Tibial nerve (tissue), 4 donors: Measurements from ENCODE around the gene CRB2. TPM values are rescaled to one million over a fixed set of nuclear protein-coding genes. Genes with fewer than 3 reads are reported as not detected.

Experiments used
- DNase-seq, 2 donors: peaks; one replicate each; pipeline ENCODE4 v3.0.0-alpha.2; 2019; ENCODE audit warnings: low spot score in 2 of 2
- H3K27ac ChIP-seq, 4 donors: fragments of 200-600 bp; sonication (generic) in 3 of 4; one replicate each; pipeline ENCODE4 v1.5.1; 2017 to 2019; ENCODE audit warnings: mild to moderate bottlenecking in 1 of 4
- H3K27me3 ChIP-seq, 2 donors: fragments of 200-600 bp; sonication (generic) in 1 of 2; one replicate each; pipeline versions ENCODE4 v1.5.1 to v1.6.0; 2017 to 2019
- H3K36me3 ChIP-seq, 3 donors: fragments of 200-600 bp; sonication (generic); one replicate each; pipeline ENCODE4 v1.5.1; 2018 to 2019
- H3K4me1 ChIP-seq, 4 donors: fragments of 200-600 bp; sonication (generic) in 3 of 4; one replicate each; pipeline ENCODE4 v1.5.1; 2017 to 2019
- H3K4me3 ChIP-seq, 4 donors: fragments of 200-600 bp; sonication (generic) in 3 of 4; one replicate each; pipeline ENCODE4 v1.5.1; 2017 to 2019; ENCODE audit warnings: mild to moderate bottlenecking in 1 of 4, moderate library complexity in 1 of 4
- H3K9me3 ChIP-seq, 4 donors: fragments of 200-600 bp; sonication (generic) in 3 of 4; one replicate each; pipeline ENCODE4 v1.5.1; 2017 to 2019
- EP300 ChIP-seq, 2 donors: sonication (generic); formaldehyde crosslinking; IDR thresholded peaks; one replicate each; pipeline ENCODE4 v1.6.1; 2017; ENCODE audit warnings: antibody characterized with exemption in 2 of 2, mild to moderate bottlenecking in 1 of 2
- POLR2A ChIP-seq, 2 donors: fragments of 450-650 bp; IDR thresholded peaks; one replicate each; pipeline ENCODE4 v1.6.1; 2017; ENCODE audit warnings: antibody characterized with exemption in 2 of 2, mild to moderate bottlenecking in 2 of 2, moderate library complexity in 2 of 2
- WGBS, 2 donors: methylation state at CpG; one replicate each; pipeline ENCODE4 v1.1.5; 2018; 5-methylcytosine and 5-hydroxymethylcytosine counted together
- total RNA-seq, 4 donors: library from RNA; depleted of rRNA; stranded (reverse); fragments of >200 nt; gene quantifications; one replicate each; pipeline ENCODE4 v1.1.0, GENCODE V29; 2016
- TF ChIP-seq, protein P1 (sequence below), 5 experiments: fragments of 200-600 bp in 3 of 5; fragments of 450-650 bp in 2 of 5; sonication (generic) in 3 of 5; IDR thresholded peaks; one replicate each; pipeline ENCODE4 v1.5.1; 2016 to 2019; ENCODE audit warnings: antibody characterized with exemption in 5 of 5, mild to moderate bottlenecking in 3 of 5, moderate library complexity in 2 of 5

The CRB2 gene
- total RNA-seq, 4 donors from 2014 or later: under 0.01 to 0.44 TPM; not detected in 2

DNA sequence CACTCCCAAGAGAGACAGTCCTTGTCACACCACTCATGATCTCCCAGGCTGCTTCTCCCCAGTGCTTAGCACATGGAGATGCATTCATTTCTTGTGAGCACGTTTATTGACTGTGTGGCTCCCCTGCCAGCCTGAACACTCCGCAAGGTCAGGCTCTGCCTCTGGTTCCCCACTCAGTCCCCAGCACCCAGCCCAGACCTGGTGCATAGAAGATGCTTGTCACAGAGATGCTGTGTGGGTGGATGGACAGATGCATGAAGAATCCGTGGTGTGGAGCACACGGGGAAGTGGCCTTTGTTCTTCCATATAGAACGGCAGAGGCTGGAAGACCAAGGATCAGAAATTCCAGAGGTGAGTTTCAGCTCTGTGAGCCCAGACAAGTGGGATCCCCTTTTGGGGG, 13.8 kb upstream of the CRB2 start:
- Histone ChIP-seq H3K9me3 (no peaks in the 10 kb centered on the region), H3K4me3 (no peak overlapping the region), H3K27me3 (no peaks in the 10 kb centered on the region), H3K4me1 (peaks cover 0 to 13% (median 4%) of the 10 kb centered on the region in 4 donors), H3K36me3 (no peaks in the 10 kb centered on the region), H3K27ac (no peak overlapping the region)
- TF ChIP-seq EP300 (IDR thresholded peaks at IDR 0.05): no peak
- TF ChIP-seq, protein P1, sequence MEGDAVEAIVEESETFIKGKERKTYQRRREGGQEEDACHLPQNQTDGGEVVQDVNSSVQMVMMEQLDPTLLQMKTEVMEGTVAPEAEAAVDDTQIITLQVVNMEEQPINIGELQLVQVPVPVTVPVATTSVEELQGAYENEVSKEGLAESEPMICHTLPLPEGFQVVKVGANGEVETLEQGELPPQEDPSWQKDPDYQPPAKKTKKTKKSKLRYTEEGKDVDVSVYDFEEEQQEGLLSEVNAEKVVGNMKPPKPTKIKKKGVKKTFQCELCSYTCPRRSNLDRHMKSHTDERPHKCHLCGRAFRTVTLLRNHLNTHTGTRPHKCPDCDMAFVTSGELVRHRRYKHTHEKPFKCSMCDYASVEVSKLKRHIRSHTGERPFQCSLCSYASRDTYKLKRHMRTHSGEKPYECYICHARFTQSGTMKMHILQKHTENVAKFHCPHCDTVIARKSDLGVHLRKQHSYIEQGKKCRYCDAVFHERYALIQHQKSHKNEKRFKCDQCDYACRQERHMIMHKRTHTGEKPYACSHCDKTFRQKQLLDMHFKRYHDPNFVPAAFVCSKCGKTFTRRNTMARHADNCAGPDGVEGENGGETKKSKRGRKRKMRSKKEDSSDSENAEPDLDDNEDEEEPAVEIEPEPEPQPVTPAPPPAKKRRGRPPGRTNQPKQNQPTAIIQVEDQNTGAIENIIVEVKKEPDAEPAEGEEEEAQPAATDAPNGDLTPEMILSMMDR (IDR thresholded peaks at IDR 0.05): no peak
- no peak for TF ChIP-seq POLR2A (IDR thresholded peaks at IDR 0.05)
- DNase-seq: no peak
- 76 to 83% methylated on average over 5 of the region's 5 CpGs for whole genome bisulfite sequencing, 2 donors

GRCh38 chr9:123343443-123344191, 12.4 kb upstream of the CRB2 start:
- Histone ChIP-seq H3K27ac (peak overlapping the region in 1 of 4 donors; percentile 53), H3K36me3 (no peaks in the 10 kb centered on the region), H3K27me3 (peaks cover 0 to 3% of the 10 kb centered on the region in 2 donors), H3K4me1 (peaks cover 0 to 13% (median 4%) of the 10 kb centered on the region in 4 donors), H3K9me3 (no peaks in the 10 kb centered on the region), H3K4me3 (no peak overlapping the region)
- TF ChIP-seq, protein P1 (IDR thresholded peaks at IDR 0.05): no peak
- TF ChIP-seq EP300 (IDR thresholded peaks at IDR 0.05) (no peak), POLR2A (IDR thresholded peaks at IDR 0.05) (no peak)
- WGBS, 2 donors: 47% methylated on average over 8 to 13 of the region's 13 CpGs
- DNase-seq: no peak

- peaks cover 0 to 13% (median 4%) of the 10 kb centered on the region in 4 donors for H3K4me1 ChIP-seq
- 93 to 96% methylated on average over 9 of the region's 9 CpGs for WGBS, 2 donors
- DNase-seq: no peak
These were observed 11.6 kb upstream of the CRB2 start for GRCh38 chr9:123344192-123344949.

DNA sequence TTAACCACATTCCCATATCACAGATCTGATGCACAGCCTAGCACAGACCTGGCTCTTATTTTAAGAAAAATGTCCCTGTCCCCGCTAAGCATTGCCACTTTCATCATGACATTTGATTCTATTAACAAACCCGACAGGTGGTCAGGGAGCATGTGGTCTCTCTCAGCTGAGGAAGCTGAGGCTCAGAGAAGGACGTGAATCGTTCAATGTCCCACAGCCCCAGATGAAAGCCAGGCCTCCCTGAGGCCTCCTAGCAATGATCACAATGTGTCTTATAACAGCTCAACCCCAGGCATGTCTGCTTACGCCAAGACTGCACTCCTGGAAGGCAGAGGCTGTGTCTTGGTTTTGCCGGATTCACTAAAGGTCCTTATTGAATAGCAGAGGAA, 10.4 kb upstream of the CRB2 start:
- Histone ChIP-seq H3K4me3 (no peak overlapping the region), H3K9me3 (no peaks in the 10 kb centered on the region), H3K27me3 (peaks cover 0 to 14% of the 10 kb centered on the region in 2 donors), H3K36me3 (no peaks in the 10 kb centered on the region), H3K27ac (no peak overlapping the region), H3K4me1 (peaks cover 0 to 6% (median 3%) of the 10 kb centered on the region in 4 donors)
- 60 to 65% methylated on average over 6 of the region's 6 CpGs for WGBS, 2 donors
- TF ChIP-seq POLR2A (IDR thresholded peaks at IDR 0.05) (no peak), EP300 (IDR thresholded peaks at IDR 0.05) (no peak)
- TF ChIP-seq, protein P1 (IDR thresholded peaks at IDR 0.05): no peak
- DNase-seq: no peak

More at GRCh38 chr9:123344192-123344949, 11.6 kb upstream of the CRB2 start:
- Histone ChIP-seq H3K4me3 (no peak overlapping the region), H3K36me3 (no peaks in the 10 kb centered on the region), H3K27me3 (peaks cover 0 to 10% of the 10 kb centered on the region in 2 donors), H3K27ac (peak overlapping the region in 1 of 4 donors; percentile 53), H3K9me3 (no peaks in the 10 kb centered on the region)
- TF ChIP-seq, protein P1 (IDR thresholded peaks at IDR 0.05): no peak
- TF ChIP-seq EP300 (IDR thresholded peaks at IDR 0.05): no peak
- no peak for TF ChIP-seq POLR2A (IDR thresholded peaks at IDR 0.05)

GRCh38 chr9:123346026-123346425, 10.0 kb upstream of the CRB2 start:
- DNase-seq: no peak
- 82 to 89% methylated on average over 4 to 9 of the region's 9 CpGs for WGBS, 2 donors

More at GRCh38 chr9:123346026-123346425, 10.0 kb upstream of the CRB2 start:
- Histone ChIP-seq H3K27ac (no peak overlapping the region), H3K4me1 (peaks cover 0 to 5% (median under 1%) of the 10 kb centered on the region in 4 donors), H3K4me3 (no peak overlapping the region), H3K9me3 (no peaks in the 10 kb centered on the region), H3K36me3 (no peaks in the 10 kb centered on the region), H3K27me3 (peaks cover 0 to 14% of the 10 kb centered on the region in 2 donors)
- TF ChIP-seq, protein P1 (IDR thresholded peaks at IDR 0.05): no peak
- TF ChIP-seq EP300 (IDR thresholded peaks at IDR 0.05): no peak
- no peak for TF ChIP-seq POLR2A (IDR thresholded peaks at IDR 0.05)
